Mucosa of gallbladder (tissue), 1 donor: ENCODE measurements around the gene ARGFX. TPM values are rescaled to one million over a fixed set of nuclear protein-coding genes. Genes with fewer than 3 reads are reported as not detected.
"Not testable (repeated sequence)": the region's sequence is repeated elsewhere in the genome, so short reads cannot be mapped to it uniquely, and the experiment has no call there.

ENCODE experiments used
- DNase-seq: peaks from one replicate; pipeline ENCODE4 v3.0.0-alpha.2; 2020; ENCODE audit warnings: low spot score
- total RNA-seq: library from RNA; stranded (reverse); gene quantifications from one replicate; pipeline ENCODE4 v1.2.1, GENCODE V29; 2021
- donor health status: DM: no; HTN: no; CAD: no.

ARGFX gene
- total RNA-seq: not detected

GRCh38 chr3:121567649-121568048 is at the start of gene ARGFX:
TSS of gene ARGFX (plus strand) at chr3:121567949. CDS start at chr3:121570714, 2,765 bp downstream.
- DNase-seq: no peak

DNA sequence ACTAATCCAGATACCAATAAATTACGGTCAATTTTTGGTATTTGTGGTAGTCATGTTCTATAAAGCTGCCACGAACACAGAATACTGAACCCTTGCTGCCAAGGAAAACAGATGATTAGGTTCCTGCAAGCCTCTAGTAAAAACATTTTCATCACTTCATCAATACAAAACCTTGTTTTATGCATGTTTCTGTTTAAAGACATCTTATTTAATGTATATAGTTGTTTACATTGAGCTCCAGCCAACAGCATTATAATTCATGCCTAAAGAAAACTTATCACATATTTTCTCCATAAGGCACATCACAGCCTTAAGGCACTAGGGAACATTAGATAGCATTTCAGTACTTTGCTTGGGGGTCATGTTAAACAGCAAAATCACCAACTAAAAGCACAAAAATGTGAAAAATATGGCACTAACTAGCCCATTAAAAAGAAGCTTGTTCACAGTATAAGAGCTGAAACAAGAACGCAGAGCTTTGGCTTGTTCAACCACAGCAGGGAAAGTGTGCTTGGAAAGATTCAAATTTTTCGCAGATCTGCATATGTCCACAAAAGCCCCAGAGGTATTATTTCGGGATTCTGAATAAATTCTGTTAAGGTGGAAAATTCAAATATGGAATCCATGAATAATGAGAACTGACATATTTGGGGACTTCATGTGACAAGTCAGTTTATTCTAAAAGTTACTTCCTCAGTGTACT is 49.6 kb upstream of the ARGFX start:
- DNase-seq: no peak

GRCh38 chr3:121520510-121520909 is 47.2 kb upstream of the ARGFX start:
- no peak for DNase-seq

- DNase-seq: no peak
Observed at GRCh38 chr3:121529308-121529707, 38.4 kb upstream of the ARGFX start.

- DNase-seq: no peak
Observed at GRCh38 chr3:121531269-121531668, 36.5 kb upstream of the ARGFX start.

DNA sequence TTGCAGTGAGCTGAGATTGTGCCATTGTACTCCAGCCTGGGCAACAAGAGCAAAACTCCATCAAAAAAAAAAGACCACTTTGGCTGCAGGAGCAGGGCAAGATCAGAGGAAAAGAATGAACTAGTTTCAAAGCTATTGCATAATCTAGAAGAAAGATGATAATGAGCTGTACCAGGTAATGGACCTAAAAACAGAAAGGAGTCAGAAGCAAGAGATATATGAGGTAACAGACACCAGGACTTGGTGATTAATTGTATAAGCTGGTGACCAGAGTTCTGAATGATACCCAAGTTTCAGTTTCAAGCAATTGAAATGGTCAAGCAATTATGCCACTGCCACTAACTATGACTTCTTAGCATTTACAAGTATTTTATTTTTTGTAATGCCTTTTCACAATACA is 24.8 kb upstream of the ARGFX start:
- DNase-seq: no peak

DNA sequence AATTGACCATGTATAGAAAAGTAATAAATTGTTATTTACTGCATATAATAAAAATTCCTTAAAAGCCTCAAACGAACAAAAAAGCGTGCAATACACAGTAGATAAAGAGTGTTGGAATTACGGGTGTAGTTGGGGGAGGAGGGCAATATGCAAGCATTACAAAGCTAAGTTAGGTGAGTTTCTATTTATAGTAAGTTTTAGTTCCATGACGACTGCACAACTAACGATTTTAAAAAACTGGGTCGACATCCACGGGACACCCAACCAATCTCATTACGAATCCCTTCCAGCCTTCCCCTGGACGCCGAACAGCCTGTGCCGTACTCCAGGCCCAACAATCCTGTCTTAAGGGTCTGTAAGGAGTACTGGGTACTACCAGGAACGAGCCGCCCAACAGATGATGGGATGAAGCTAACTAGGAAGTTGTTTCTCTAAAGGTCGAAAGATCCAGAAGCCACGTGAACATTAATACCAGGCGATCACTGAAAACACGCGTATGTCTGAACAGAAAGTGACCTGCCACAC is 22.6 kb upstream of the ARGFX start:
- no peak for DNase-seq

GRCh38 chr3:121545574-121546455 is 21.9 kb upstream of the ARGFX start, which contains the start of gene POLQ:
TSS of gene POLQ (minus strand) at chr3:121545988. CDS start at chr3:121545877, 111 bp downstream.
- DNase-seq: peak; percentile 93

DNA sequence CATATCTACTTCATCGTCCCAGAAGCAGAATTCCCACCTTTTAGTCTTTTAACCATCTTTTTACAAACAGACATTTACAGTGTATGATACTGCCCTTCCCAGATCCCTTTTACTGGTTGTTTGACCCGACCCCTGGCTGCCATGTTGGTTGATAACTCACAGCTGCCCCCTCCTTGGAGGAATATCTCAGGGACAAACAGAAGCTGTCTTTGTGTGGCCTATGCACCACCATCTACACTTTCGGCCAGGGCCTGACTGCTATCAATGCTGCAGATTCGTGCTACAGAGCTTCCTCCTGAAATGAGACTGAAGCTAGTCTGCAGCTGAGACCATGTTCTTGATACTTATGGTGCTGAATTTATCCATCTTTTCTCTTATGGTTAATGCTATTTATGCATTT is 15.4 kb upstream of the ARGFX start:
- DNase-seq: no peak

DNA sequence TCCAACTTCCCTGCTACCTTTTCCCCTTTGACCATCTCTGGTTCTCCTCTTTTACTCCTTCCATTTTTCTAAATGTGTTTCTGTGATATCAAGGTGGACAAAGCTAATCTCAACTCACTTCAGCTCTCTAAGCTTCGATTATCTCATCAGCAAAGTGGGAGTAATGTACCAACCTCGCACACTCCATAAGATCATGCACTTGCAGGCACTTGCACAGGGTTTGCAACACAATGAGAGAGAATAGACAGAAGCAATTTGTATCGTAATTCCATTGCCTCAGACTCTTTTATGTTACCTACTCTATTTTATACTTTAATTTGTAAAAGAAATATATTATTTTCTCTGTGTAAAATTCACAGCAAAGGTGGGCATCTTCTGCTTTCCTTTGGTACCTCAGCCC is 15.0 kb upstream of the ARGFX start:
- no peak for DNase-seq

DNA sequence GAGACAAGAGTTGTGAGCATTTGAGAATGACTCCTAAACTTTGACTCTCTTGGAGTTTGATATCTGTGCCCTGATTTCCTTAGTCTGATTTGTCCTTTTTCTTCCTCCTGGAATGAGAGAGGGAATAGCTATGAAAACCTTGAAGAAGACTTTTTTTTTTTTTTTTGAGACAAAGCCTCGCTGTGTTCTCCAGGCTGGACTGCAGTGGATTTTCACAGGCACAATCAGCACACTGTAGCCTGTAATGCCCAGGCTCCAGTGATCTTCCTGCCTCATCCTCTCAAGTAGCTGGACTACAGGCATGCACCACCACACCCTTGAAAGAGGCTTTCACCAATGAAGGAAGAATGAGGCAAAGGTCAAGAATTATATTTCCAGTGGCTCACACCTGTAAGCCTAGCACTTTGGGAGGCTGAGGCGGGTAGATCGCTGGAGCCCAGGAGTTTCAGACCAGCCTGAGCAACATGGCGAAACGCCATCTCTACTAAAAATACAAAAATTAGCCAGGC is 10.3 kb upstream of the ARGFX start:
- no peak for DNase-seq

- no peak for DNase-seq
Observed at GRCh38 chr3:121562148-121562547, 5.6 kb upstream of the ARGFX start.

- DNase-seq: no peak
Observed at GRCh38 chr3:121566773-121567172, 976 bp upstream of the ARGFX start.

- peak; percentile 66 for DNase-seq
Observed at GRCh38 chr3:121574449-121574848, 6.7 kb downstream of the ARGFX start.

DNA sequence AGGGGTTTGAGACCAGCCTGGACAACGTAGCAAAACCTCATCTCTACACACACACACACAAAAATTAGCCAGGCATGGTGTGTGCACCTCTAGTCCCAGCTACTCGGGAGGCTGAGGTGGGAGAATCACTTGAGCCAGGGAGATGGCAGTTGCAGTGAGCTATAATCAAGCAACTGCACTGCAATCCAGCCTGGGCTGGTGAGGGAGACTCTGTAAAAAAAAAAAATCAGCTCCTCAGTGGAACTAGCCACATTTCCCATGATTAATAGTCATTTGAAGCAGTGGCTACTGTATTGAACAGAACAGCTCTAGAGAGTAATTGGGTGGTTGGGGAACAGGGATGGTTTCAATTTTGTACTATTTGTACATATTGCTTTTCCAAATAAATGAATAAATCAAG is 13.9 kb downstream of the ARGFX start:
- DNase-seq: no peak

GRCh38 chr3:121584418-121584817 is 16.7 kb downstream of the ARGFX start:
- DNase-seq: no peak

- DNase-seq: peak; percentile 12
Observed at GRCh38 chr3:121592856-121593702, 25.3 kb downstream of the ARGFX start, which contains the start of gene FBXO40. TSS of gene FBXO40 (plus strand) at chr3:121593379. CDS start at chr3:121620576, 27,197 bp downstream.

DNA sequence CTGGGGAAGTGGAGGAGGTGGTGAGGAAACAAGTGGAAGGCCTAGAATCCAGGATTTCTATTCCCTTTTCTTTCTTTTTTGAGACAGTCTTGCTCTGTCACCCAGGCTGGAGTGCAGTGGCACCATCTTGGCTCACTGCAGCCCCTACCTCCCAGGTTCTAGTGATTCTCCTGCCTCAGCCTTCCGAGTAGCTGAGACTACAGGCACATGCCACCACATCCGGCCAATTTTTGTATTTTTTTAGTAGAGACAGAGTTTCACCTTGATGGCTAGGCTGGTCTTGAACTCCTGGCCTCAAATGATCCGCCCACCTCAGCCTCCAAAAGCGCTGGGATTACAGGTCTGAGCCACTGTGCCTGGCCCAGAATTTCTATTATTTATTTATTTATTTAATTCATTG is 26.1 kb downstream of the ARGFX start:
- DNase-seq: not testable (repeated sequence)

DNA sequence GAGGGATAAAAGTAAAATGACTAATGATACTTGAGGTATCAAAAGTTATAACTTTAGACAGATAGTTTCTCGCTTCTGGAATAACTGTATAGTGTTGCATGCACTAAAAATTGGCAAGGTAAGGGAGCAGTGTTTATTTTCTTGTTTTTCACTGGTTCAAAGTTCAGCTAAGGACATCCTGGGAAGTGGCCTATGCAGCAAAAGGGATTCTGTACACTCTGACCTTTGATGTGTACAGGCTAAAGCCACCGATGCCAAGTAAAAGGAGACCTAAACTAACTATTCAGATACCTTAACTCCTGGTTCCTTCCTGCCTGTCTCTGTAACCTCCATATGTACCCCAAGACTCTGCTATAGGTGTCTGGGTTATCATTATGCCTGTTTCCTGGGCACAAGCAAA is 27.1 kb downstream of the ARGFX start:
- no peak for DNase-seq

GRCh38 chr3:121595765-121596406 is 28.1 kb downstream of the ARGFX start:
- no peak for DNase-seq

GRCh38 chr3:121598564-121598963 is 30.8 kb downstream of the ARGFX start:
- DNase-seq: no peak
